Measurements from ENCODE around the gene IQCE.
A peak's percentile ranks its signal among the peaks of the same experiment; 100 is the strongest.

IQCE gene

DNA sequence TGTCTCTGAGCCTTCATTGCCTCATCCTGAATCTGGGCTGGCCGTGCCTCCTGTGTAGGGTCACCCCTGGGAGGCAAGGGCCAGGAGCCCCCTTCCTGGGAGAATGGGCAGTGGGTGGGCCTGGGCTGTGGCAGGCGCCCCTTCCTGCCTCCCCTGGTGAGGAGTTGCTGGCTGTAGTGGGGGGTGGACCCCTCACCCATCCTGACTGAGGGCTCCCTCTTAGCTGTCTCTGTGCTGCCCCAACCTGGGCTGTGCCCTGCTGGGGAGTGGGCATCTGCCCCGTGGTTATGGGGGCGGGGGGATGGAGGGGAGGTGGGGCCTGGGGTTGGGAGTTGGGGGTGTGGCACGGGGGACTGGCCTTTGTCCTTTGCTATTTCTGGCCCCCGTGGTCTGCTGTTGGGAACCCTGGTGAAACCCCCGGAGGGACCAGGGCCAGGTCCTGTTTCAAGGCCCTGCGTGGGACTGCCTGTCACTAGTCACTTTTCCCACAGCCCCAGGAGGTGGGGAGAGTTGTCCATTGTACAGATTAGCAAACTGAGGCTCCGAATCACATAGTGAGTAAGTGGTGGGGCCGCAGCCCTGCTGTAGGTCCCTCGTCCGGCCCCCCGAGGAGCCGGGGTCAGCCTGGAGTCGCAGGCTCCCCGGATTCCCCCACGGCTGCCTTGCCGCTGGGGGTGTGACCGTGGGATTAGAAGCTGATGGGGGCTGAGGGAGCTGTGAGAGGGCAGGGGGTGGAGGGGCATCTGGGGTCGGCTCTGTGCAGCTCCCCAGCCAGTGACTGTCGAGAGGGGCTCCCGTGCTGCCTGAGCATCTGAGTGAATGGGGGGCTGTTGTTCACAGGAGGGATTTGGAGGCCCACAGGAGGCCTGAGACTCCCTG lies 75.7 kb downstream of the IQCE start:
- DNase-seq (ENCODE audit: low read depth): no peak

DNA sequence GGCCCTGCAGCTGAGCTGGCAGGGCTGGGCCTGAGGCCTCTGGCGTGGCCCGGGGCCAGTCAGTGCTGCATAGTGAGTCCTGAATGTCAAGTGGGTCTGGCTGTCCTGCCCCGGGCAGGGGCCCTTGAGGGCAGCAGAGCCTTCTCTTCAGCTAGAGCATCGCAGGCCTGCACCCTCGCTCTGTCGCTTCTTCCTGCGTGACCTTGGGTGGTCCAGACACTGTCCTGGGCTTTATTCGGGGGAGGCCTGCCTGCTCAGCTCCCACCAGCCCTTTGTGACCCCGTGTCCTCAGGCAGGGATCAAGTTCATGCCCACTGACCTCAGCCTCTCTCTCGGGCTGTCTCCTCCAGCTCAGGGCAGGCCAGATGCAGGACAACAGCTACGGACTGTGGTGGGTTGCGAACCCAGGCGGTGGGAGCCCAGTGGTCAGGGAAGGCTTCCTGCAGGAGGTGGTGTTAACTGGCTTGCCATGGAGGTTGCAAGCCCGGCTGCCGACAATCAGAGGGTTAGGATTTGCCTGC lies 76.4 kb downstream of the IQCE start:
- DNase-seq (ENCODE audit: low read depth): no peak

DNA sequence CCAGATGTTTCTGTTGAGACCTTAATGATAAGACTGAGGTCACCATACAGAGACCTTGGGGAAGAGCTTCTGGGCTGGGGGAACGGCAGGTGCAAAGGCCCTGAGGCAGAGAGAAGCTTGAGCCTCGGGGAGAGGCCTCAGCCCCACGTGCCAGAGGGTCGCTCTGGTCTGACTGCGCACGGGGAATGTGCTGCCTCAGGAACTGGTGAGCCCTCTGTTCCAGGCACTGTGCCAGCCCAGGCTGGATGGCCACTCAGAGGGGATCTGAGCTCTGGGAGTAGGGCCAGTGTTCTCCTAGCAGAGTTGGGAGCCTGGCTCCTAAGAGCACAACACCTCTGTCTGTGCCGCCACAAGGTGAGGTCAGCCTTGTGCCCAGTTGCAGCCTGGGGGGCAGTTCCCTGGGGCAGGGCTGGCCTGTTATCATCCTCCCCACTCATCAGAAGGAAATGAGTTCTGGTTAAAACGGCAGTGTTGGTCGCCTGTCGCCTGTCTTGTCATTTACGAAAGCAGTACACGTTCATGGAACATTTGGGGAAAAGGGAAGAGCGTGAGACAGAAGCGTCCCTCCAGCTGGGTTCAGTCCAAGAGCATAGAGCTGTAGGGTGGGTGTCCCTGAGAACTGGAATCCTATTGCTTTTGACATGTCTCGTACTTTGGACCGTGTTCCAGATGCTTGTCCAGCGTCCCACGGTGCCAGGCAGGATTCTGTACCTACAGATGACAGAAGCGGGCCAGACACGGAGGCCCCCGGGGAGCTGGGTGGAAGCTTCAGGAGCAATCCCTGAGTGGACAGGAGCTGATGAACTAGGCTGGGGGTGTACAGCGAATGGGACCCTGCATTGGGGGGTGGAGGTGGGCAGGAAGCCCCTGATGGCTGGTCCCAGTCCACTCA lies 77.3 kb downstream of the IQCE start:
- no peak for DNase-seq (ENCODE audit: low read depth)

DNA sequence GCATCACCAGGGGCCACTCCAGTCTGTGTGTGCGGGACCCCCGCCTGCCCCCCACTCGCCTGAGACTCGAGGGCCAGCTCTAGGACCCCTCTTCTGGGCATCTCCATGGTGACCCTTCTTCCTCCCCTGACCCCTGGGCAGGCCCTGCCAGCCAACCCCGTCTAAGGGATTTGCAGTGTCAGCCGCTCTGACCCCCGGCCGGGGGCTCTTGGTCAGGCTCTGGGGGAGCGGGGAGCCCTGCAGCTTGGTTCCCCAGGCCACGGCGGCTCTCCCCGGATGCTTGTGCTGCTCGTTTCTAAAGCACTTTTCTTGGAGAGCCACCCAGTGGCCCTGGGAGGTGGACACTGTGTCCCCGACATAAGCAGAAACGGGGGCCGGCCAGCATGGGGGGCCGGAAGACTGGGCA lies 78.3 kb downstream of the IQCE start:
- no peak for DNase-seq (ENCODE audit: low read depth)

DNA sequence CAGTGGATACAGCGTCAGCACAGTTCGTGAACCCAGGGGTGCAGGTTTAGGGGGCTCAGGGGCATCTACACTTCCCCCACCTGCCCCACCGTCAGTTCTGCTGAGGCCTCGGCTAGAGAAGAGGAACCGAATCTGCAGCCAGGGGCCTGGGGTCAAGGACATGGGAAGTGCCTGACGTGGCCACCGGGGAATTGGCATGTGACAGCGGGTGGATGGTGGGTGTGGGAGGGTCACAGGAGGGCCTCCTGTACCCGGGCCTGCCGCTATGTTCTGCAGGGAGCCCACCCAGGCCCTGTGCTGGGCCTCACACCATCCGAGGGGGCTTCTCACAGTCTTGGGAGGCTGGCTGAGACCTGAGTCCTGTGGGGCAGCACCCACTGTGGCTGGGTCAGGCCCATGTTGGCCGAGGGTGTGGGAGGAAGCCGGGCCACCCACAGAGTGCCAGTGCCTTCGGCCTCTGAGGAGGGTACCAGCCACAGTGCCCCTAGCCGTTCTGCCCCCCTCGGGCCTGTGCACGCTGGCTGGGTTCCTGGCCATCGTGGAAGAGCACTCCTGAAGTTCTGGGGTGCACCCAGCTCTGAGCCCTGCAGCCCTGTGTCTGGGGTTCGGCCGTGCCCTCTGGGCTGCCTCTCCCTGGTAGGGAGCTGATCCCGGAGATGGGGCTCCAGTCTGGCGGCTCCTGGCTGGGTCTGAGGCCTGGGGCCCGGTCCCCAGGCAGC lies 78.9 kb downstream of the IQCE start:
- DNase-seq (ENCODE audit: low read depth): no peak

DNA sequence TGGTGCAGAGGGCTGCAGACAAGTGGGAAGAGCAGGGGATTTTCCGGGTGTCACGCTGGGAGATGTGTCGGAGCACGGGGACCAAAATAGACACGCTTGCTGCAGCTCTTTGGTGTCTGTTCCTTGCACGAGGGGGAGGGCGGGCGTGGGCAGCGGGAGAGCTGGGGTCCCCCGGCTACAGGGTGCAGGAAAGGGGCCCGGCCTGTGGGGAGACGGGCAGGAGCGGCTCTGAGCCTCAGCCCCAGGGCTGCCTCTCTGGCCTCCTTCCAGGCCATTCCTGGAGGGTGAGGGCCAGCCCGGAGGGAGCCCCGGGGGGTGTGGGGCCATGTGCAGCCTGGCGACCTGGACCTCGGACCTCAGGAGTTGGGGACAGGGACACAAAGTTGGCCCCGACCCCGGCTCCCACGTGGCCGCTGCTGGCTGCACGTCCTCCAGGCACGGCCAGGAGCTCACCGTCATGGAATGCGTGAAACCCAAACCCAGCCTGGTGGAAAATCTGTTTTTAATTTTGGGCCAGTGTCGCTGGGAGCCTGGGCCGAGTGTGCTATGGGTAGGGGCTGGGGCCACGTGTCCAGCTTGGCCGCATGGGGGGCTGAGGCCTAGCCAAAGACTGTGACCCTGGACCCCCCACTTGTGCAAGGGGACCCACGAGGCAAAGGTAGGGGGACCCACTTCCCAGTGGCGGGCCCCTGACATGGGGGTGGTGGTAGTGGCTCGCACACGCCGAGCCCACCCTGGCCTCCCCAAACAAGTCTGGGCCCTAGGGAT lies 79.6 kb downstream of the IQCE start:
- peak; percentile 58 for DNase-seq (ENCODE audit: low read depth)

DNA sequence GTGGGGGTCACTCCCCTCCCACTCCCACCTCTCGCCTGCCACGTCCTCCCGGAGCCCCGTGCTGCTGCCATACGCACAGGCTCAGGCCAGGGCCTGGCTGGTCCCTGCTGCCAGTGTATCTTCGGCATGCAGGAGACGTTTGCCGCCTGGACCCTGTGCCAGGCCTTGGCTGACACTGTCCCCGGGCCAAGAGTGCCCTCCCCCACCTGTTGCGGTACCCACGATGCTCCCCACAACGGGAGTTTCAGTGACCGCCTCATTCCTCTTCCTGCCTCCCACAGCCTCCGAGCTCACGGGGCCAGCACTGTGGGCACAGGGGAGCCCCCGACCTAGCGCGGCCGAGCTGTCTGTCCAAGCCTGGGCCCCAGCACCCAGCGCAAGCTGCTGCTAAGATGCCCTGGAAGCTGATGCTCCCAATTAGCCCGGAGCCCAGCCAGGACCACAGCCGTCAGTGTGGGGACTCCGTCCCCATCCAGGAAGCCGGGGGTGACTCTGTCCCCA lies 80.5 kb downstream of the IQCE start:
- no peak for DNase-seq (ENCODE audit: low read depth)

DNA sequence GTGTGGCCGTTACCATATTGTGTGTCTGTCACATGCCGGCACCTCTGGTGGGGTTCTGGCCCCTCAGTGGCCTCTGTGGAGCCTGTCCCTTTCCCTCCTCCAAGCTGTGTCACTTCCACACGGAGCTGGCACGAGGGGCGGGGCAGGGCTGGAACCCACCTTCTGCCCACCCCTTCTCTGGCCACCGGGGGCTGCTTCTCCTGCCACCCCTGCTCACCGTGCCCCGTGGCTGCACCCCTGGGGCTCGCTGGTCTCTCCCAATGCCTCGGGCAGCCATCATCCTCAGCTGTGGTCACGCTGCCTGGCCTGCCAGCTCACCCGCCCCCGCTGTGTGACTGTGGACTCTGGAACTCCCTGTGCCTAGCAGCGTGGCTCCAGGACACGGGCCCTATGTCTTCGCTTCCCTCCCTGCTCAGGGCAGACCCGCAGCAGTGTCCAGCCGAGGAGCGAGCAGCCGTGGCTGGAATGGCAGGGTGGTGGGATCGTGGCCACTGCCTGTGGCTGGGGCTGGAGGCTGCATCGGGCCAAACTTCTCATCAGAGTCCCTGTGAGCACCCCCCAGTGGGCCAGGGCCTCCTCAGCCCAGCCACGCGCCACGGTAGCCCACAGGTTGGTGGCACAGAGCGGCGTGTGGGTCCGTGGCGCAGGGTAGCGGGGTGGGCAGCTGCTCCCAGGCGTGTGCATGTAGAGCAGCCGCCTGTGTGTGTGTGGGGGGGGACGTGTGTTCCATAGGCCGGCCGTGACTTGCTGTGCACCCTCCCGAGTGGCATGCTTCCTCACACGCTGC lies 81.1 kb downstream of the IQCE start:
- no peak for DNase-seq (ENCODE audit: low read depth)

DNA sequence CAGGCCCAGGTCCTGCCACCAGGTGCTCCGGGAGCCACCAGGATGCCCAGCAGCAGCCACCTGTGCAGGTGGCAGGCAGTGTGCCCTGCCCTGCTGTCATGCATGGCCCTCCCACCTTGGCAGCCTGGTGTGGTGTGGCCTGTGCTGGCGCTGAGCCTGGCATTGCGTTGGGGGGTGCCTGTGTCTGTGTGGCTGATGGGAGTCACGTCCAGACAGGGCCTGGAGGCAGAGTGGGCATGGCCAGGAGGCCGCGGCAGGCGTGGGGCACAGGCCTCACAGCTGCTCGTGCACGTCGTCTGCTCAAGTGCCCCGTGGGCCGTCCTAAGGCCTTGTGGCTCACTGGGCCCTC lies 81.7 kb downstream of the IQCE start:
- no peak for DNase-seq (ENCODE audit: low read depth)

DNA sequence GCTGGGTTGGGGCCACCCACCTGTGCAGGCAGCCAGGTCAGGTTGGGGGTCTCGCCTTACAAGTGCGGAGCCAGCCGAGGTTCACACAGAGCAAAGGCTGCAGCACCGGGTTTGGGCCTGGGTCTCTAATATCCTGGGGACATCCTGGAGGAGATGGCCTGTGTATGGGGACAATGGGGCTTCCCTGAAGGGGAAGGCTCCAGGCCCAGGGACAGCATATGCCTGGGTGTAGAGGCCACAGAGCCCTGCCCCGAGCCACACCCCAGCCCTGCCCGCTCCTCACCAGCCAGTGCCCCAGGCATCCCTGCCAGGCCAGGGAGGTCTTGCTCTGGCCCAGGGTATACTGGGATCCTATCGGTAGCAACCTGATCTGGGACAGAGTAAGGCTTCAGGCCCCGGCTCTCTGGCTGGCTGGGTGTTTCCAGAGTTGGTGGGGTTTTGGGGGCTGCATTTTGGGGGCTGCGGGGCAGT lies 82.1 kb downstream of the IQCE start:
- no peak for DNase-seq (ENCODE audit: low read depth)

DNA sequence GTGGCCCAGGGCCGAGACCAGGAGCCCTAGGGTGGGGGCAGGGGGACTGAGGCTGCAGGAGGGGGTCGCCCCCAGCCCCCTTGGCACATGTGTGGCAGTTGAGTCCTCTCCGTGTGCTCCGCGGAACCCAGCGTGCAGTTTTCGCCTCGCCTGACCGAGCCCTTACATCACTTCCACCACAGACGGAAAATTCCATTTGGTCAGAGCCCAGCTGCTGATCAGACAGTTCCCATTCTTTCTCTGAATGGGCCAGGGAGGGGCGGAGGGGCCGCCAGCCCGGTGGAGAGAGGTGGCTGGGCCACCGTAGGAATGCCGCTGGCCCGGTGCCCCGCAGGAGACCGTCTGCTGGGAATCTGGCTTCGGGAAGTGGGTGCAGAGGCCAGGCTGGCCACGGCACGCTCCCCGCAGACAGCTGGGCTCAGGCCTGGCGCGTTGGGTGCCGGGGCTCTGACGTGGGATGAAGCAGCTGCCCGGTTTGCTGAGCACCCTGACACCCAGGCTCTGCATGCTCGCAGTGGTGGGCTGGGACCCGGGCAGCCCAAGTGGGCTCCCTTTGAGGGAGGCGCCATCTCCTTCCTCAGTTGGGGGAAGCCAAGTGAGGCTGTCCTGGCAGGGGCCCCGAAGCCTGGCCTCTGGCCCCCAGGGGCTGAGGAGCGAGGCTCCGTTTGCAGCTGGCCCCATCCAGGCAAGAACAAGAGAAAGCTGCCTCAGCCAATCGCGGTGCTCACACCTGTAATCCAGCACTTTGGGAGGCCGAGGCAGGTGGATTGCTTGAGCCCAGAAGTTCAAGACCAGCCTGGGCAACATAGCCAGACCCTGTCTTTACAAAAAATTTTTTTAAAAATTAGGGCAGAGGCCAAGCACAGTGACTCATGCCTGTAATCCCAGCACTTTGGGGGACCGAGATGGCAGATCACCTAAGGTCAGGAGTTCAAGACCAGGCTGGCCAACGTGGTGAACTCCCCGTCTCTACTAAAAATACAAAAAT lies 82.9 kb downstream of the IQCE start:
- DNase-seq (ENCODE audit: low read depth): peak; percentile 94

DNA sequence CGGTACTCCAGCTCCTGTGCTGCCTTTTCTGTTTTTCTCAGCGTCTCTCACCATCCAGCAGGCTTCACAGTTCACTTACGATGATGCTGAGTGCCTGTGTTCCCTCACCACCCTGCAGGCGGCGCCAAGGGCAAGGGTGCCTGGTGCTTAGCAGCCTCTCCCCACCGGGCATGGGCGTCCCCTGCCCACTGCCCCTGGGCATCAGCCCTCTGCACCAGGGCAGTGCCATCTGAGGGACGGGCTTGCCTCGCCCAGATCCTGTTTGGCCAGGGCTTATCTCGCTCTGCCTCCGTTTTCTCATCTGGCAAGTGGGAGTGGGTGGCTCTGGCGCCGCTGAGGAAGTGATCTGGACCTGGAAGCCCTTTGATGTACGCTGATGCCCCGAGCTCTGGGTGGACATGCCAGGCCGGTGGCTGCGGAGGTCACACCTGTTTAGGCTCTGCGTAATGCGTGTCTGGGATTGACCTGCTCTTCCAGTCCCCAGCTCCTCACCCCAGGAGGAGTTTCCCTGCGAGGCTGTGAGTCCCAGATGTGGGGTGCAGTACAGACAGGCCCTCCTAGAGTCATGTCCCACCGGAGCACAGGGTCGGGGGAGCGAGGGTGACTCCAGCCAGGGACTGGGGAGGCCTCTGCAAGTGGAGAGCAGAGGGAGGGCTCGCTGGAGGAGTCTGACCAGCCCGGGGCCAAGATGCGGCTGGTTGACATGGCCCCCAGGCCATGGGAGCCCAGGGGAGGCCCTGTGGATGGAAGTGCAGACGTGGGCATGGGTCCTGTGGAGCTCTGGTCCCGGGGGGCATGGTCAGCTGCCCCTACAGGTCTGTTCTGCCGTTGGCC lies 84.8 kb downstream of the IQCE start:
- no peak for DNase-seq (ENCODE audit: low read depth)

DNA sequence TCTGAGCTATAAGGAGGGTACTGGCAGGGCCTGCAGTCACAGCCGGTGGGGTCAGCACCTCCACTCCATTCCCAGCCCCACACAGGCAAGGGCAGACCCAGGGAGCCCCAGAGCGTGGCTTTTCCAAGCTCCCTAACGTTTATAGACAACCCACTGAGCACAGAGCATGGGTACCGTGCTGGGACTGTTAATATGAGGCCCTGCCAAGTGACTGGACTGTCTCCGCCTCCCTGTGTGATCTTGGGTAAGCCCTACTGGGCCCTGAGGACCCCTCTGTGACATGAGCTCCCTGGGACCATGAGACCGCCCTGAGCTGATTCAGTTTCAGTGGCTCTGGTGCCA lies 85.4 kb downstream of the IQCE start:
- DNase-seq (ENCODE audit: low read depth): no peak

DNA sequence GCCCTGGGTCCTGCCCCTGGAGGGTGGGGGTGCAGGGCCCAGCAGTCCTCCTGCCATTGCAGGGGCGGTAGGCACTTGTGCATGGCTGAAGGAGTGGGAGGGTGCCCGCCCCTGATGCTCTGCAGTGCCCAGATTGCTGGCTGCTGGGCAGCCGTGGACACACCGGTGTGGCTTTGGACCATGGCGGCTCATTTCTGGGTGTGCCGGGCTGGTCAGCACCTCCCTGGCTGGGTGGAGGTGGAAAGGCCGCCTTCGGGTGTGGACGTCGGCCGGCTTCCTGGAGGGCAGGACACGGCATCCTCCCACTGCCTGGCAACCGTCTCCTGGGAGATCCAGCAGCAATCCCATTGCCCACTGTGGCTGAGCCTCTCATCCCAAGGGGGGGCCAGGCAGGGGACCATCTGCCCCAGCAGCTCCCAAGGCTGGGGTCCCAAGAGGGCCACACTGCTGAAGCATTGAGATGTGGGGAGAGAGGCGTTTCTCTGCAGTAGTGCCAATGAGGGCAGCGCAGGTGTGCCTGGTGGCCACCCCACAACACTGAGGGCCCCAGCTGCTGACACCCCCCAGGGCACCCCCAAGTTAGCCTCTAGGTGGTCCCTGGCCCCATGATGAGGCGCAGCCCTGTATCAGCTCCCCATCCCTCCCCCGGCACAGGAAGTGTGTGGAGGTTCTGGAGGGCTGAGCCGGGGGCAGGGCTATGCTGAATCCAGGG lies 85.9 kb downstream of the IQCE start:
- DNase-seq (ENCODE audit: low read depth): no peak

DNA sequence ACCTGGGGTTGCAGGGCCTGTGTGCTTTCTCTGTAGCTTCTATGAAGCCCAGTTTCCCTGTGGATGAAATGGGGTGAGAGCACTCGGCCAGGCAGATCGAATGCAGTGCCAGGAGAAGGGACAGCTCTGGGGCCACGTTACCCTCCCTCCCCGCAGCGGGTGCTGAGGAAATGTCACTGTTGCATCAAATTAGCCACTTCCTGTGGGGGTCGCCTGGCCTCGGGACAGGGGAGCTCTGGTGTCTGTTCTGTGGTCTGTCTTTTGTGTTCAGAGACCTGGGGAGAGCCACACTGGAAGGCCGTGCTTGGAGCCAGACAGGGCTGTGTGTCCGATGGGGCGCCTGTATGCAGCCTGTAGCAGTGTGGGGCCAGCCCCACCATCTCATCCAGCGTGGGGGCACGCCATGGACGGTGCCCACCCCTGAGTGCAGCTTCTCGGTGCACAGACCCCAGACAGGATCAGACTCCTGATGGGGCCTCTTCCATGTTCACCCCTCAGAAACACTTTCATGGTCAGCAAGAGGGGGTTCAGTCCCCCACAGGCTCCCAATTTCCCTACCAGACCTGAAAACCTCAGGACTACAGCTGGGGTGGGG lies 86.6 kb downstream of the IQCE start:
- DNase-seq (ENCODE audit: low read depth): no peak

DNA sequence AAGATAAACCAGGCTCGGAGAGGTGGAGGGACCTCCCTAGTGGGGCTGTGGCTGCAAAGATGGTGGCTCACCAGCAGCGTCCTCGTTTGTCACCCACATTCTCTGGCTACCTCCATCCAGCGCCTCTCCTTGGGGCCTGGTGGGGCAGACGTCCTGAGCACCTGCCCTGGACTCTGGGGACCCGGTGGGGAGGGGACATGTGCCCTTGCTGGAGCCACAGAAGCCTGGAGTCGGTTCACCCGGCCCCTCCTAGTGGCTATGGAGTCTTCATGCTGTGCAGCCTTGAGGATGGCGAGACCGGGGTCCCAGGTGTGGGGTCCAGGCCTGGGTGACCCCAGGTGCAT lies 87.5 kb downstream of the IQCE start:
- DNase-seq (ENCODE audit: low read depth): no peak

All from iris pigment epithelial cell (primary cell).